Measurements from ENCODE around the gene ASTN1. TPM values are rescaled to one million over a fixed set of nuclear protein-coding genes. Genes with fewer than 3 reads are reported as not detected.

The ASTN1 gene
- total RNA-seq, 1 experiment from 2014 or later, result not detected

DNA sequence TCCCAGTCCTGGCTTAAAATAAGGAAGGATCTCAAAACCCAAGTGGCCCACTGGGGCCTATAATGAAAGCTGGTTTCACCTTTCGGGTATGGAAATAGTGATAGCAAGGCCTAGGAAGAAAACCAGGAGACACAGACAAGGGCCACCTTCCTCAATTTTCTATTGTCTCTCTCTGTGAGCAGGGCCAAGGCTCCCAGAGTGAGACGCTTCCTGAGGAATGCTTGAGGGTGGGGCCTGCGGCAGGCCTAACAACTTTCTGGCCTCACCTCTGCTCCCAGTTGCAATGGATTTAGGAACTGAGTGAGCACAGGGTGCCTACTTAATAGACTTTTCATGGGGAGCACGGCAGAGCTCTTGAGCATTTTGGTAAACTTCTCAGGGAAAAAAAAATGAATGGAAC is 300.9 kb downstream of the ASTN1 start:
- no peak overlapping the region for H2AFZ ChIP-seq
- no peaks in the 10 kb centered on the region for H3K79me2 ChIP-seq (ENCODE audit: low read depth)
- H3K27me3 ChIP-seq (ENCODE audit: insufficient read depth, low read depth), result peaks cover 1% of the 10 kb centered on the region; the same call in 1 of the 2 replicates
- ChIA-PET POLR2A (ENCODE audit: unreplicated experiment) (no interaction called here), CTCF (no interaction called here)
- no peaks in the 10 kb centered on the region; the same call in 1 of the 2 replicates for H3K9me2 ChIP-seq (ENCODE audit: insufficient read depth)
- DNase-seq, result no peak
- H3K4me3 ChIP-seq, result no peak overlapping the region
- H3F3A ChIP-seq (ENCODE audit: insufficient read depth, low read depth), result no peaks in the 10 kb centered on the region
- BruUV-seq (replicated peaks), result no TSS peak
- H4K20me1 ChIP-seq (ENCODE audit: insufficient read depth), result no peaks in the 10 kb centered on the region; the same call in 1 of the 2 replicates
- H3K27ac ChIP-seq, result no peak overlapping the region
- TF ChIP-seq, protein P1, sequence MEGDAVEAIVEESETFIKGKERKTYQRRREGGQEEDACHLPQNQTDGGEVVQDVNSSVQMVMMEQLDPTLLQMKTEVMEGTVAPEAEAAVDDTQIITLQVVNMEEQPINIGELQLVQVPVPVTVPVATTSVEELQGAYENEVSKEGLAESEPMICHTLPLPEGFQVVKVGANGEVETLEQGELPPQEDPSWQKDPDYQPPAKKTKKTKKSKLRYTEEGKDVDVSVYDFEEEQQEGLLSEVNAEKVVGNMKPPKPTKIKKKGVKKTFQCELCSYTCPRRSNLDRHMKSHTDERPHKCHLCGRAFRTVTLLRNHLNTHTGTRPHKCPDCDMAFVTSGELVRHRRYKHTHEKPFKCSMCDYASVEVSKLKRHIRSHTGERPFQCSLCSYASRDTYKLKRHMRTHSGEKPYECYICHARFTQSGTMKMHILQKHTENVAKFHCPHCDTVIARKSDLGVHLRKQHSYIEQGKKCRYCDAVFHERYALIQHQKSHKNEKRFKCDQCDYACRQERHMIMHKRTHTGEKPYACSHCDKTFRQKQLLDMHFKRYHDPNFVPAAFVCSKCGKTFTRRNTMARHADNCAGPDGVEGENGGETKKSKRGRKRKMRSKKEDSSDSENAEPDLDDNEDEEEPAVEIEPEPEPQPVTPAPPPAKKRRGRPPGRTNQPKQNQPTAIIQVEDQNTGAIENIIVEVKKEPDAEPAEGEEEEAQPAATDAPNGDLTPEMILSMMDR (conservative IDR thresholded peaks at IDR 0.05), result no peak
- TF ChIP-seq EZH2 (IDR thresholded peaks at IDR 0.05; ENCODE audit: low read depth), result no peak
- H3K9me3 ChIP-seq (ENCODE audit: insufficient read depth, low read depth), result no peaks in the 10 kb centered on the region
- no peaks in the 10 kb centered on the region for H3K36me3 ChIP-seq (ENCODE audit: low read depth)
- no peaks in the 10 kb centered on the region for H3K4me1 ChIP-seq (replicated peaks; ENCODE audit: insufficient read depth)
- intact Hi-C loops (cut with micrococcal nuclease; ENCODE audit: unreplicated experiment), result no loop called here
- no peak overlapping the region for H3K4me2 ChIP-seq

DNA sequence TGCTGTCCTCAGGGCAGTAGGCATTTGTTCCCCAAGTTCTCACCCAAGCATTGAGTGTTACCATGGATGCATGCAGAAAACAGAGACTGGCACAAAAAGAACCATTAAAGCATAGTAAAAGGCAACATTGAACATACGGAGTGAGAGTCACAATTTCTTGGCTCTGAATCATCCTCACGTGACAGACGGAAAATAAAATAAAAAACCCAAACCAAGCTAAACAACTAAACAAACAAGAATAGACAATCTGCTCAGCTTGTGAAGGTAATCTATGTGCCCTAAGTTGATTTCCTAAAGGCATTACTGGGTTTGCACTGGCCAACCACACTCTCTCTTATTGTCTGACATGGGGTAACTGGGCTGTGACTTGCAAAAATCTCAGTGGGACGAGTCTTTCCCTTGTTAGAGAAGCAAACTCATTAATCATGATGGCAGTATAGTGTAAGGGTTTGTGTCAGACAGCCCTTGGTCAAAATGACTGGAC is 306.0 kb downstream of the ASTN1 start:
- Histone ChIP-seq H2AFZ (no peak overlapping the region), H3K9me2 (ENCODE audit: insufficient read depth) (no peaks in the 10 kb centered on the region; the same call in 1 of the 2 replicates), H3K27ac (no peak overlapping the region), H4K20me1 (ENCODE audit: insufficient read depth) (no peaks in the 10 kb centered on the region; the same call in 1 of the 2 replicates), H3K9me3 (ENCODE audit: insufficient read depth, low read depth) (no peaks in the 10 kb centered on the region), H3K27me3 (ENCODE audit: insufficient read depth, low read depth) (no peaks in the 10 kb centered on the region), H3F3A (ENCODE audit: insufficient read depth, low read depth) (no peaks in the 10 kb centered on the region), H3K36me3 (ENCODE audit: low read depth) (no peaks in the 10 kb centered on the region), H3K4me2 (no peak overlapping the region), H3K4me1 (replicated peaks; ENCODE audit: insufficient read depth) (no peaks in the 10 kb centered on the region), H3K79me2 (ENCODE audit: low read depth) (no peaks in the 10 kb centered on the region), H3K4me3 (no peak overlapping the region)
- no TSS peak for BruUV-seq (replicated peaks)
- no peak for TF ChIP-seq EZH2 (IDR thresholded peaks at IDR 0.05; ENCODE audit: low read depth)
- TF ChIP-seq, protein P1 (conservative IDR thresholded peaks at IDR 0.05), result no peak
- ChIA-PET CTCF (no interaction called here), POLR2A (ENCODE audit: unreplicated experiment) (no interaction called here)
- DNase-seq, result no peak
- intact Hi-C loops (cut with micrococcal nuclease; ENCODE audit: unreplicated experiment), result no loop called here

DNA sequence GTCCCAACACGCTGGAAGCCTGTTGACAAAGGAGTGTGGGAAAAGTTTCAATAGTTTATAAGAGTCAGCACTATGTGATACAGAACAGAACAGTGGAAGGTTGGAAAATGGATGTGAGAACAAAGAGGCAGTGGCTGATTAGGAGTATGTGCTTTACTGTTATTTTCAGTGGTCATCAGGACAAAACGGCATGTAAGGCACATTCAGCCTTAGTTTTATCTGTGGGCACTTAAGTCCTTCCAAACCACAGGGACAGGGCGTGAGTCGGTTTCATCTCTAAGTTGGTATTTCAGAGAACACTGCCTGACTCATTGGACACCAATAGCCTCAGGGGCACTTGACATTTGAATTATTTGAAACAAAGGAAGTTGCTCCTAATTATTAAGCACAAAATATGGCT is 306.9 kb downstream of the ASTN1 start:
- Histone ChIP-seq H3K9me2 (ENCODE audit: insufficient read depth) (no peaks in the 10 kb centered on the region; the same call in 1 of the 2 replicates), H3K4me2 (no peak overlapping the region), H3K27ac (no peak overlapping the region), H3K4me3 (no peak overlapping the region), H3K4me1 (replicated peaks; ENCODE audit: insufficient read depth) (no peaks in the 10 kb centered on the region), H3K9me3 (ENCODE audit: insufficient read depth, low read depth) (no peaks in the 10 kb centered on the region), H3K79me2 (ENCODE audit: low read depth) (no peaks in the 10 kb centered on the region), H4K20me1 (ENCODE audit: insufficient read depth) (no peaks in the 10 kb centered on the region; the same call in 1 of the 2 replicates), H3K27me3 (ENCODE audit: insufficient read depth, low read depth) (no peaks in the 10 kb centered on the region), H2AFZ (no peak overlapping the region), H3K36me3 (ENCODE audit: low read depth) (no peaks in the 10 kb centered on the region), H3F3A (ENCODE audit: insufficient read depth, low read depth) (no peaks in the 10 kb centered on the region)
- POLR2A ChIA-PET (ENCODE audit: unreplicated experiment), result no interaction called here
- intact Hi-C loops (cut with micrococcal nuclease; ENCODE audit: unreplicated experiment), result no loop called here
- BruUV-seq (replicated peaks), result no TSS peak
- CTCF ChIA-PET, result no interaction called here
- TF ChIP-seq, protein P1 (conservative IDR thresholded peaks at IDR 0.05), result no peak
- TF ChIP-seq EZH2 (IDR thresholded peaks at IDR 0.05; ENCODE audit: low read depth), result no peak
- no peak for DNase-seq
